Activated CD4-positive, alpha-beta T cell treated with anti-CD3 and anti-CD28 coated beads for 4 hours (primary cell): Measurements from ENCODE around the gene HYCC1.
"Not testable (repeated sequence)": the region's sequence is repeated elsewhere in the genome, so short reads cannot be mapped to it uniquely, and the experiment has no call there.

ENCODE experiments used
- DNase-seq, 2 donors: peaks; one replicate each; pipeline ENCODE4 v3.0.0-alpha.2; 2020

The HYCC1 gene

DNA sequence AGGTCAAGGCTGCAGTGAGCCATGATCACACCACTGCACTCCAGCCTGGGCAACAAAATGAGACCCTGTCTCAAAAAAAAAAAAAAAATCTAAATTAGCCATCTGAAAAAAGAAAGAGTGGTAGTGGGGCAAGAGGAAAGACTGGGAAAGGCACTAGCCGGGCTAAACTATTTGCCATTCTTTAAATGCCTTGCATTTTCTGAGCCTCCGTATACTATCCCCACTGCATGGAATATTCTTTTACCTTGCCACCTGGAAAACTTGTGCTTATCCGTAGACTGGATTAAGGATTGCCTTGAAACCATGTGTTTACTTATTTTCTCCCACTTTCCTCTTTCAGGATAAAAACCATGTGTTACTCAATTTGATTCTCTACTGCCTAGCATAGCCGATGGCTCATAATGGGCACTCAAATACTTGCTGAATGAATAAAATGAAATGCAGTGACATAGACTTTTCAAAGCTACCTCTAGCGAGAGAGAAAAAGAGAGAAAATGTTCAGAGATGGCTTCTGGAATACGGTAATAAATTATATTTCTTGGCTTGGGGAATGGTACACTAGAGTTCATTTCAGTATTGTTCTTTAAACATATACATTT lies 30.6 kb downstream of the HYCC1 start:
- no peak for DNase-seq

GRCh38 chr7:22980422-22980821 lies 33.5 kb downstream of the HYCC1 start:
- no peak for DNase-seq

DNA sequence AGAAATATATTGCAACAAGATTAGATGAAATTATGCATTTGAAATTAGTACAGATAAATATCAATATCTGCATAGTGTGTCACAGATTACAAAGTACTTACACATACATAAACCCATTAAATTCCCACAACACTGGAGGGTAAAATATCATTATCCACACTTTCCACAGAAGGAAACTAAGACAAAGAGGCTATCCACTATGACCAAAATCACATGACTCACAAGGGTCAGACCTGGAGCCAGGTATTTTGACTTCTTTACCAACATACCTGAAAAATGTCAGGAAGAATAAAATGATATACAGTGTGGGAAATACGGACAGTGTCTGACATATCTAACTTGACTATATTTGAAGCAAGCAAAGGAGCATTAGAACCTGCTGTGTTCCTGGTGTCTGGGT lies 34.1 kb downstream of the HYCC1 start:
- no peak for DNase-seq

GRCh38 chr7:22979251-22979650 lies 34.7 kb downstream of the HYCC1 start:
- no peak for DNase-seq

GRCh38 chr7:22974636-22975035 lies 39.3 kb downstream of the HYCC1 start:
- not testable (repeated sequence) for DNase-seq

DNA sequence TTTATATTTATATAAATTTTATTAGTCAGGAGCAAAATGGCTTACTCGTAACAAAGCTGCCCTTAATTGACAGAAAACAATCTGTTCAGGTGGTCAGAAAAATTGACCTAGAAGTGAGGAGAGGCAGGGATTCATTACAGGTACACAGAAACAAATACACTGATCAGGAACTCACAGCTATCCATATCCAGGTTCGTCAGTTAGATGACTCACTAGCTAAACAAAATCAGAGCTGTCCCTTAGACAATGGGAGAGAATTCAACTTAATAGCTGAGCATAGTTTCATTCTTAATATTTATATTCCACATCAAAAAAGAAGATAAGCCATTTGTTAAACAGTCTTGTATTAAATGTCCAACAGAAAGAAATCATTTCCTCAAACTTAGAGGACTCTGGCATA lies 41.7 kb downstream of the HYCC1 start:
- DNase-seq = no peak

DNA sequence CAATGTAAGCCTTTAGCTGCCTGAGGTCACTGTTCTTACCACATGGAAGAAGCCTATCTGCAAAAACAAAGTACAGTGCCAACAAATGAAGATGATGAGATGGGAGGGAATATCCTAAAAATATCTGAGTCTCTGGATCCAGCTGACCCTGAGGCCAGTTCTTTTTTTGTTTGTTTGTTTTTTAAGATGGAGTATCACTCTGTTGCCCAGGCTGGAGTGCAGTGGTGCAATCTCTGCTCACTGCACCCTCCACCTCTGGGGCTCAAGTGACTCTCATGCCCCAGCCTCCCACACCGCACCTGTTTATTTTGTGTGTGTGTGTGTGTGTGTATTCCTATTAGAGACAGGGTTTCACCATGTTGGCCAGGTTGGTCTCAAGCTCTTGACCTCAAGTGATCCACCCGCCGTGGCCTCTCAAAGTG lies 44.9 kb downstream of the HYCC1 start:
- DNase-seq = no peak
